GM21825 (cell line): Measurements from ENCODE around the gene POLRMT.

ENCODE experiments used
- ATAC-seq: cut with Tn5 transposase; IDR thresholded peaks from one replicate; pipeline ENCODE4 v1.9.1; 2021; ENCODE audit warnings: mild to moderate bottlenecking, moderate library complexity; ENCODE audit not compliant: unreplicated experiment

Gene POLRMT

GRCh38 chr19:581399-582111, 51.8 kb downstream of the POLRMT start:
- no peak for ATAC-seq

- ATAC-seq = no peak
Observed at GRCh38 chr19:580274-580835, 53.0 kb downstream of the POLRMT start.

DNA sequence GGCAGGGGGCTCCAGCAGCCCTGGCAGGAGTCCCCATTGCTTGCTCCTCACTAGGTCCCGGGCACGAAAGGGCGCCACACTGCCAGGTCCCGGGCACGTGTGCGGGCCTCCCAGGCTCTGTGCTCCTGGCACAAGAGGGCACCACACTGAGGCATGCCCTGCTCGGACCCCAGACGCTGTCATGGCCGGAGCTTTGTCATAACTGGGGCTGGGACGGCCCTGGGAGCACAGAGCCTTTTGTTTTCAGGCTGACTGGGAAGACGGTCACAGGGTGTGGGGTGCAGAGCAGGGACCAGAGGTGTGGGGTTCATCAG, 53.5 kb downstream of the POLRMT start:
- ATAC-seq = no peak

GRCh38 chr19:579111-579841, 54.1 kb downstream of the POLRMT start:
- ATAC-seq = no peak

DNA sequence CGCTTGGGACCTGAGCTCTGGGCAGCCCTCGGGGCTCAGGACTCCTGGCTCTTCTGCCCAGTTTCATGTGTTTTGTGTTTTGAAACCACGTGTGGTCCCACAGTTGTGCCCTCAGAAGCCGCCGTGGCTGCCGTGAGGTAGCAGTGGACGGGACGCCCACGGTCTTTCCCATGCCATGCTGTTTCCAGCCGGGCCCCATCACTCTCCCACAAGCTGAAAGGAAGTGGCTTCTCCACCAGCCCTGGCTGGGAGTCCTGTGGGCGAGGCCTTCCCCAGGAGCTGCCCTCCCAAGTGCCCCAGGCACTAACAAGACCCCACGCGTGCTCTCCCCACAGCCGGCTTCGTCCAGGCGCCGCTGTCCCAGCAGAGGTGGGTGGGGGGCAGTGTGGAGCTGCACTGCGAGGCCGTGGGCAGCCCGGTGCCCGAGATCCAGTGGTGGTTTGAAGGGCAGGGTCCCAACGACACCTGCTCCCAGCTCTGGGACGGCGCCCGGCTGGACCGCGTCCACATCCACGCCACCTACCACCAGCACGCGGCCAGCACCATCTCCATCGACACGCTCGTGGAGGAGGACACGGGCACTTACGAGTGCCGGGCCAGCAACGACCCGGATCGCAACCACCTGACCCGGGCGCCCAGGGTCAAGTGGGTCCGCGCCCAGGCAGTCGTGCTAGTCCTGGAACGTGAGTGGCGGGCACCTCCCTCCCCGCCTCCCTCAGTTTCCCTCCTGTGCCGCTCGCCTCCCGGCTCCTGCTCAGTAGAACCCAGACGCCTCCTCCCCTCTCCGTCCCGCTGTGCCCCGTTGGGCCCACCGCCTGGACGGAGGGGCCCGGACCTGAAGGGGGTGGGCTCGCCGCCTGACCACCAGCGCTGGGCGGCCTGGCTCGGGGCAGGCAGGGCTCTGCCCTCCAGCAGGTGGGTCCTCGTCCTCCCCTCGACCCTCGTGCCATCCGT, 55.6 kb downstream of the POLRMT start:
- no peak for ATAC-seq

GRCh38 chr19:576768-577438, 56.4 kb downstream of the POLRMT start:
- ATAC-seq = no peak

DNA sequence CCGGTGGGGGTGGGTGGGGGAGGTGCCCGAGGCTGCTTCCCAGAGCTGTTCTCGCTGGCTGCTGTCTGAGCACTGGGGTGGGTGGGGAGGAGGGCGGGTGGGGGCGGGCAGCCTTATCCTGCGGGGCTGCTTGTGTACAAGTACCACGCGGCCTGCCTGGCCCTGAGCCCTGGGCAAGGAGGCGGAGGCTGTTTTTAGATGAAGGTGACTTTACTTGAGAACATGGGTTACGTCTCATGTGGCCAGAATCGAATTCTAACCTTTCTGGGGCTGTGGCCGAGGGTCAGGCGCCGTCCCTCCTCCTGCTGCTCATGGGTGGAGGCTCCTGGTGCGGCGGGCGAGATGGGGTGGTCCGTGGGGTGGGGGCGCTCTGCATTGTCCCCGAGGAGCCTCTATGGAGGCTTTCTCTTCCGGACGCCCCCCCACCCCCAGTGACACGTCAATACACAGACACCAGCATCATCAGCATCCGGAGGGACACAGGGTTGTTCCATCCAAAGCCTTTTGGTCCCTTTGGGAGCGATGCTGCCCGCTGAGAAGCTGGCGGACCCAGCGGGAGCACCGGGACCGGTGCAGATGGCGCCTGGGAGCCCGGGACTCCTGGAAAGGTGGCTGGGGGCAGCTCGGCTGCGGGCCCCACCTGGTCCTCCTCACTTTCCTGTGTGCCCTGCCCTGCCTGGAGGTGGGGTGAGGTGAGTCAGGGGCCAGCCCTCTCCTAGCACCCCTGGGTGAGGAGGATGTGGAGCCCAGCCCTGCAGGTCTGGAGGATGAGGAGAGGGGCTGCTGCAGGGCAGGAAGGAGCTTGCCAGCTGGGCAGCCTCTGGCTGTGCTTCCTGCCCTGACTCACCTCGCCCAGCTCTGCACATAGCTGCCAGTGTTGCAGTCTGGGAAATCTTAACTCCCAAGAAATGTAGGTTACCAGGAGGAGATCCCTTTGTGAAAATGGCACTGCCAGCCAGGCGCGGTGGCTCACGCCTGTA, 57.5 kb downstream of the POLRMT start:
- no peak for ATAC-seq

- no peak for ATAC-seq
Observed at GRCh38 chr19:574658-575526, 58.4 kb downstream of the POLRMT start.

DNA sequence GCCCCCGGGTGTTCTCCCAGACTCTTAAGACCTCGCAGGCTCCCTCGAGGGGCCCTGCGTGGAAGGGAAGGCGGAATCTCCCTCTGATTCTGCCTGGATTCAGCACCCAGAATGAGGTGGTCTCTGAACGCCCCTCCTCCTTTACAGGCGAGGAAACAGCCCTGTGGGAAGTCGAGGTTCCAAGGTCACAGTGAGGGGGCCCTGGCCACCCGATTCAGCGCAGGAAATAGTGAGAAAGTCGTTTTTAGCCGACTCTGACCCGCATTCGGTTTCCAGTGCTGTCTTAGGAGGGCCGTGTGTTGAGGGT, 59.9 kb downstream of the POLRMT start:
- no peak for ATAC-seq

DNA sequence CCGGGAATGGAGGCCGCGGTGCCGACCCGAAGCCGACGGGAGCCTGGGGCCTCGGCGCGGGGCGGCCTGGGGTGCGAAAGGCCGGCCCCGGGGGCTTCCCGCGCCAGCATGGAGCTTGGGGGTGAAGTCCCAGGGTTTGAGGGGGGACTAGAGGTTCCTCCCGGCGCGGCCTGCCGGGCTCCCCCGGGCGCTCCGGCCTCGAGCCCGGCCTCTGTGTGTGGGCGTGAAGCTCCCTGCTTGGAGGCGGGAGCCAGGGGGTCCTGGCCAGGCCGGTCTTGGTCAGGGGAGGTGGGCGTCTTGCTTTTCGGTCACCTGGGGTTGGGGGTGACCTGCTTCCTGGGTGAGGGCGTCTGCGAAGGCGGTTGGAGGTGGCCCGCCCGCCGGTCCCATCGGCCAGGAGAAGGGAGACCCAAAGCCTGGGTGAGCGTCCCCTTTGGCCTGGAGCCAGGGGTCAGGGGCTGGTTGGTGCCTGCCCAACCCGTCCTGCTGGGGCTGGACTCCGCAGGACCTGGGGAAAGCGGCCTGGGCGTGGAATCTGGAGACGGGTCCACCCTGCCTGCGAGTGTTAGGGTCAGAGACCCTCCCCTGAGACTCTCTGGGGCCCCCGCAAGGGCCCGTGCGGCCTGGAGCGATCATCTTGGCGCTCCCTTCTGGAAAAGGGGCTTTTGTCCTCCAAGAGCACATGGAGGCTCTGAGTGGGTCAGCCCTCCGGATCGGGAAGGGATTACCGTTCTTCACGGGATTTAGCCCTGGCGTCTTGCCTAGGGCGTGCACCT, 60.4 kb downstream of the POLRMT start:
- ATAC-seq = peak; percentile 31

DNA sequence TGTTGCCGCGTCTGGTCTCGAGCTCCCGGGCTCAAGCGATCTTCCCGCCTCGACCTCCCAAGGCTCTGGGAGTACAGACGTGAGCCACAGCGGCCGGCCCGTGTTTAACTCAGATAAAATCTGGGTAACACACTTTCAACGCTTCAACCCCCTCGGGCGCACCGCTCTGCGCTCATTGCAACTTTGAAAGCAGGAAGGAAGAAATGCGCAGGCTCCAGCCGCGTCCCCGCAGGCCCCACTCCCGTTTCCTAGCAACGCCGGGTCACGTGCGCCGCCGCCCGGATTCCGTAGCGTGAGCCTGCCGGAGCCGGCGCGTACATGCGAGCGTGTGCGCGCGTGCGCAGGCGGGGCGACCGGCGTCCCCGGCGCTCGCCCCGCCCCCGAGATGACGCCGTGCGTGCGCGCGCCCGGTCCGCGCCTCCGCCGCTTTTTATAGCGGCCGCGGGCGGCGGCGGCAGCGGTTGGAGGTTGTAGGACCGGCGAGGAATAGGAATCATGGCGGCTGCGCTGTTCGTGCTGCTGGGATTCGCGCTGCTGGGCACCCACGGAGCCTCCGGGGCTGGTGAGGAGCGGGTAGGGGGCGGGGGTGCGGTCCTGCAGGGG, 61.1 kb downstream of the POLRMT start, which contains the start of gene BSG:
Gene BSG (plus strand): TSS at position 457 of the 603 bp plus-strand sequence. CDS start 39 bp downstream, at position 496.
- ATAC-seq = peak; percentile 56

GRCh38 chr19:571566-571974, 61.8 kb downstream of the POLRMT start:
- no peak for ATAC-seq

DNA sequence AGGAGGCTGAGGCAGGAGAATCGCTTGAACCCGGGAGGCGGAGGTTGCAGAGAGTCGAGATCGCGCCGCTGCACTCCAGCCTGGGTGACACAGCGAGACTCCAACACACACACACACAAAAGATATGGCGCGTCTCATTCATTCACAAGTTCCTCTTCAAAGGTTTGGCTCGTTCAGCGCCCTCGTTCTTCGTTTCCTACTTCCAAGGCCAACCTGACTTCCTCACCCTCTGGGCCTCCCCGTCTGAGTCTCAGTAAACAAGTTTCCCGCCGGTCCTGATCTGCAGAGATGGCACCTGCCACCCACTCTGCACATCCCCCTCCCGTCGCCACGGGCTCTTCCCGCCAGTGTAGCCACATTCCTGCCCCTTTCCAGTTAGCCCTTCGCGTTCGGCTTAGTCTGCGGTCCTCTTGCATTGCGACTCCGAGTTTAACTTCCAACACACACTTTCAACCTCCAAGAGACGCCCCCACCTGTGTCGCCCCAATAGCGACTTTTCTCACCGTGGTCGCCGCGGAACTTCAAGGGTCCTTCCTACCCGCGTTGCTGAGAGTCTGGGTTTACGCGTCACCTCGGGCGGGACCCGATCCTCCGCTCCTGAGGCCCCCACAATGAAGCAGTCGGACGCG, 62.3 kb downstream of the POLRMT start:
- no peak for ATAC-seq

DNA sequence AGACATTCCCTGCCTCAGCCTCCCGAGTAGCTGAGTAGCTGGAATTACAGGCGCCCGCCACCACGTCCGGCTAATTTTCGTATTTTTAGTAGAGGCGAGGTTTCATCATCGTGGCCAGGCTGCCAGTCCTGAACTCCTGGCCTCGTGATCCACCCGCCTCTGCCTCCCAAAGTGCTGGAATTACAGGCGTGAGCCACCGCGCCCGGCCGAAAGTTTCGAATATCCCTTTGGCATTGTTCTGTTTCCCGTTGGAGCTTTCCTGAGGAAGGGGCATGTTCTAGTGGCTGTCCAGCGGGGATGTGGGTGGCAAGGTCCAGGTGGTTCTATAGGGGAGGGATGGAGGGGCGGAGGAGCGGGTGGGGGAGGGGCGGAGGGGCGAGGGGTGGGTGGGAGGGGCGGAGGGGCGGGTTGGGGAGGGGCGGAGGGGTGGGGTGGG, 63.1 kb downstream of the POLRMT start:
- ATAC-seq = no peak

GRCh38 chr19:567296-567900, 65.9 kb downstream of the POLRMT start:
- no peak for ATAC-seq
